Fibroblast of the aortic adventitia (primary cell): ENCODE results near the gene KIFBP. TPM values are rescaled to one million over a fixed set of nuclear protein-coding genes. Genes with fewer than 3 reads are reported as not detected.

Source experiments
- DNase-seq: peaks from one replicate; pipeline ENCODE4 v3.0.0-alpha.2; 2010; ENCODE audit warnings: low read depth
- H3K4me3 ChIP-seq: 2 replicates; pipeline ENCODE4 v1.5.1; 2011; ENCODE audit warnings: low read depth, mild to moderate bottlenecking, control low read depth, low read length, moderate library complexity
- CTCF ChIP-seq: IDR thresholded peaks from 2 replicates; pipeline ENCODE4 v1.5.1; 2011; ENCODE audit warnings: mild to moderate bottlenecking, low read length, control low read depth, inconsistent platforms; ENCODE audit not compliant: insufficient read depth
- total RNA-seq: library from RNA; depleted of rRNA; stranded (reverse); fragments of >200 nt; gene quantifications from 2 replicates; pipeline ENCODE4 v1.2.3, GENCODE V29; 2012; ENCODE audit warnings: low replicate concordance

Gene KIFBP
- total RNA-seq, 1 donor: 59.3 TPM

GRCh38 chr10:69057261-69057950 is 68.8 kb downstream of the KIFBP start:
- TF ChIP-seq CTCF: no peak
- DNase-seq: no peak
- no peak overlapping the region for H3K4me3 ChIP-seq

GRCh38 chr10:69057951-69058297 is 69.3 kb downstream of the KIFBP start:
- no peak for TF ChIP-seq CTCF
- DNase-seq: peak; percentile 72
- no peak overlapping the region for H3K4me3 ChIP-seq

GRCh38 chr10:69060127-69060798 is 71.7 kb downstream of the KIFBP start:
- no peak overlapping the region for H3K4me3 ChIP-seq
- DNase-seq: no peak
- TF ChIP-seq CTCF: no peak

- no peak for TF ChIP-seq CTCF
- peak overlapping the region; percentile 49 for H3K4me3 ChIP-seq
- DNase-seq: peak; percentile 99
Observed at GRCh38 chr10:69061305-69062161, 72.9 kb downstream of the KIFBP start.

- DNase-seq: no peak
- no peak overlapping the region for H3K4me3 ChIP-seq
- no peak for TF ChIP-seq CTCF
Observed at GRCh38 chr10:69062901-69063300, 74.3 kb downstream of the KIFBP start.

- no peak overlapping the region for H3K4me3 ChIP-seq
- no peak for DNase-seq
- TF ChIP-seq CTCF: no peak
Observed at GRCh38 chr10:69064762-69065328, 76.2 kb downstream of the KIFBP start.
